Ovary (tissue), 10 donors: ENCODE results near the gene TBX18. TPM values are rescaled to one million over a fixed set of nuclear protein-coding genes. Genes with fewer than 3 reads are reported as not detected.

Experiments
- DNase-seq, 5 donors: peaks; one replicate each; pipeline ENCODE4 v3.0.0-alpha.2; 2019 to 2020
- H3K27ac ChIP-seq, 2 donors: fragments of 200-600 bp; one replicate each; pipeline versions ENCODE4 v1.5.1 to v1.8.0; 2019 to 2022
- H3K27me3 ChIP-seq: fragments of 200-600 bp; one replicate; pipeline ENCODE4 v1.8.0; 2022
- H3K36me3 ChIP-seq: fragments of 200-600 bp; sonication (generic); one replicate; pipeline ENCODE4 v1.5.1; 2019
- H3K4me1 ChIP-seq: one replicate; pipeline ENCODE4 v1.8.1; 2013; ENCODE audit warnings: mild to moderate bottlenecking, moderate library complexity; ENCODE audit not compliant: insufficient read depth
- H3K4me3 ChIP-seq: fragments of 200-600 bp; sonication (generic); one replicate; pipeline ENCODE4 v1.5.1; 2017
- H3K9me3 ChIP-seq, 2 donors: fragments of 200-600 bp in 1 of 2; sonication (generic) in 1 of 2; one replicate each; pipeline versions ENCODE4 v1.5.1 to v1.8.1; 2013 to 2019; ENCODE audit warnings: mild to moderate bottlenecking in 1 of 2, moderate library complexity in 1 of 2
- EP300 ChIP-seq: sonication (generic); formaldehyde crosslinking; IDR thresholded peaks from one replicate; pipeline ENCODE4 v1.6.1; 2017; ENCODE audit warnings: antibody characterized with exemption
- POLR2A ChIP-seq: fragments of 450-650 bp; IDR thresholded peaks from one replicate; pipeline ENCODE4 v1.6.1; 2017; ENCODE audit warnings: antibody characterized with exemption, mild to moderate bottlenecking, moderate library complexity
- WGBS, 3 donors: extraction: QIAGEN DNeasy Blood & Tissue Kit in 1 of 3; methylation state at CpG; one replicate each; pipeline versions ENCODE4 v1.1.5 to v1.1.7; 2013 to 2017; 5-methylcytosine and 5-hydroxymethylcytosine counted together
- intact Hi-C, 4 donors: fragments of 100-400 bp; cut with DNase I; formaldehyde crosslinking; loops; one replicate each; pipeline versions ENCODE4 v1.11.0 to v1.15.1; 2022 to 2023
- long read RNA-seq, 3 donors: library from polyadenylated mRNA in 2 of 3; unstranded in 2 of 3; transcript quantifications; one replicate each; pipeline ENCODE4 v2.0.0 and lab custom pipeline, GENCODE V29; 2021 to 2026
- polyA plus RNA-seq, 2 donors: library from polyadenylated mRNA; stranded (reverse); fragments of 200-250 nt in 1 of 2; fragments of 350-450 nt in 1 of 2; fragmentation: Illumina TruSeq in 1 of 2; extraction: RNeasy Lipid Tissue Mini Kit (QIAGEN cat#74804) in 1 of 2; gene quantifications; one replicate each; pipeline ENCODE4 v1.2.3, GENCODE V29; 2013 to 2014
- total RNA-seq, 7 donors: library from RNA; depleted of rRNA in 2 of 7; stranded (reverse); fragments of >200 nt in 2 of 7; fragmentation: NEBNext Ultra II Directional in 3 of 7; extraction: Animal tissue kit (Norgen Biotek cat#: 25700) in 3 of 7; gene quantifications; one replicate each; pipeline versions ENCODE4 v1.1.0 to v1.2.4, GENCODE V29; 2016 to 2023
- TF ChIP-seq, protein P1 (sequence below), 3 donors: fragments of 450-650 bp in 2 of 3; fragments of 200-600 bp in 1 of 3; IDR thresholded peaks; one replicate each; pipeline versions ENCODE4 v1.5.1 to v1.8.0; 2016 to 2022; ENCODE audit warnings: antibody characterized with exemption in 3 of 3, mild to moderate bottlenecking in 1 of 3
- donor health status: DM: no; HTN: no; CAD: no; lungs with moderate emphysema.
- donor health status: DM: no; HTN: no; CAD: no.
- donor health status: Bipolar disorder and iron deficiency.
- donor health status: DM: yes; HTN: yes; CAD: no.
- donor health status: DM: no; HTN: no; CAD: no.
- donor health status: DM: yes; HTN: yes; CAD: no.

TBX18 gene
- total RNA-seq (10 to 100 TPM in 1 of 7 donors, 1 to 10 TPM in 6; 1.3 to 13.3 (median 5.4) TPM), polyA plus RNA-seq (1 to 10 TPM; 1.5 to 7.2 TPM)
- long read RNA-seq, donor 1, partial matches to known transcripts: 1 of 7 reads
- long read RNA-seq, donor 1, other reads (novel, unspliced or antisense): 5 of 7 reads
- long read RNA-seq, donor 2, full-length matches to known transcripts: 2 of 2 reads
- long read RNA-seq, donor 2, partial matches to known transcripts: 0 of 2 reads
- long read RNA-seq, donor 2, other reads (novel, unspliced or antisense): 0 of 2 reads
- long read RNA-seq, donor 3, full-length matches to known transcripts: 5 of 12 reads
- long read RNA-seq, donor 3, partial matches to known transcripts: 2 of 12 reads
- long read RNA-seq, donor 3, other reads (novel, unspliced or antisense): 5 of 12 reads

DNA sequence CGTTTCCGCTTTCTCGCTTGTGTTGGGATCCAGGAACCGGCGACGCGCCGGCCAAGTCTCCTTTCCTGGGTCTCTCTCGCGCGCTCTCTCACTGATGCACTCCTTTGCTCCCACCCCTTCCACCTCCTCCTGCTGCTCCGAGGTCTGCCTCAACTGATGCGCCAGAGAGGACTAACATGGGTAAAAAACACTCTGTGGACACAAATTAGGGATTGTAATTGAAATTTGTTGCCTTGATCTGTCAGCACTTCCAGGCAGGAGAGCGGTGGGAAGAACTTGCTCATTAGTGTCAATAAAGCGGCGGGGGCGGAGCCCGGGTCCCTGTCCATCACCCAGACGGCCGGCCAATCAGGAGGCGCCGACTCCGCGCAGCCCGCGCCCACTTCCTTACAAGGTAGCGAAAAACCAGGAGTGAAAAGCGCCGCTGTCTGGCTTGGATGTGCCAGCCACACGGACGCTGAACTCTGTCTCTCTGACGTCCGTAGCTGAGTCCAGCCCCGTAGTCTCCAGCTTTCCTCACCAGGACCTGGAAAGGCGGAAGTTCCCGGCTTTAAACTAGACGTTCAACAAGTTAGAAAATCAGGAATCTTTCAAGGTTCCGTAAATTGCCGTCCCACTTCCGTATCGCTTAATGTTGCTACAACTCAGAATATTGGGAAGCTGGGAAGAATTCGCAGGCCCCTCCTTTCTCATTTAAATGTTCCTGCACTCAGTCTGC lies at the start of gene TBX18:
Gene TBX18, minus strand, starts transcription at position 267 of the 718 bp plus-strand sequence. CDS start 417 bp downstream, outside the sequence.
- WGBS, 3 donors: 1% methylated on average over 42 of the region's 42 CpGs
- TF ChIP-seq EP300: peak; percentile 45
- TF ChIP-seq POLR2A: peak; percentile 43
- TF ChIP-seq, protein P1, sequence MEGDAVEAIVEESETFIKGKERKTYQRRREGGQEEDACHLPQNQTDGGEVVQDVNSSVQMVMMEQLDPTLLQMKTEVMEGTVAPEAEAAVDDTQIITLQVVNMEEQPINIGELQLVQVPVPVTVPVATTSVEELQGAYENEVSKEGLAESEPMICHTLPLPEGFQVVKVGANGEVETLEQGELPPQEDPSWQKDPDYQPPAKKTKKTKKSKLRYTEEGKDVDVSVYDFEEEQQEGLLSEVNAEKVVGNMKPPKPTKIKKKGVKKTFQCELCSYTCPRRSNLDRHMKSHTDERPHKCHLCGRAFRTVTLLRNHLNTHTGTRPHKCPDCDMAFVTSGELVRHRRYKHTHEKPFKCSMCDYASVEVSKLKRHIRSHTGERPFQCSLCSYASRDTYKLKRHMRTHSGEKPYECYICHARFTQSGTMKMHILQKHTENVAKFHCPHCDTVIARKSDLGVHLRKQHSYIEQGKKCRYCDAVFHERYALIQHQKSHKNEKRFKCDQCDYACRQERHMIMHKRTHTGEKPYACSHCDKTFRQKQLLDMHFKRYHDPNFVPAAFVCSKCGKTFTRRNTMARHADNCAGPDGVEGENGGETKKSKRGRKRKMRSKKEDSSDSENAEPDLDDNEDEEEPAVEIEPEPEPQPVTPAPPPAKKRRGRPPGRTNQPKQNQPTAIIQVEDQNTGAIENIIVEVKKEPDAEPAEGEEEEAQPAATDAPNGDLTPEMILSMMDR (IDR thresholded peaks at IDR 0.05): no peak
- H3K27ac ChIP-seq: peak within 1 kb of the TSS; percentile 55 to 76
- intact Hi-C loops: no loop called here
- peak within 1 kb of the TSS; percentile 57 for H3K4me3 ChIP-seq
- DNase-seq: peak; percentile 71 to 96 (median 90)
- H3K4me1 ChIP-seq: no peaks in the 10 kb centered on the region
- no peaks in the 10 kb centered on the region for H3K9me3 ChIP-seq
- H3K27me3 ChIP-seq: no peaks in the 10 kb centered on the region
- no peaks in the 10 kb centered on the region for H3K36me3 ChIP-seq

DNA sequence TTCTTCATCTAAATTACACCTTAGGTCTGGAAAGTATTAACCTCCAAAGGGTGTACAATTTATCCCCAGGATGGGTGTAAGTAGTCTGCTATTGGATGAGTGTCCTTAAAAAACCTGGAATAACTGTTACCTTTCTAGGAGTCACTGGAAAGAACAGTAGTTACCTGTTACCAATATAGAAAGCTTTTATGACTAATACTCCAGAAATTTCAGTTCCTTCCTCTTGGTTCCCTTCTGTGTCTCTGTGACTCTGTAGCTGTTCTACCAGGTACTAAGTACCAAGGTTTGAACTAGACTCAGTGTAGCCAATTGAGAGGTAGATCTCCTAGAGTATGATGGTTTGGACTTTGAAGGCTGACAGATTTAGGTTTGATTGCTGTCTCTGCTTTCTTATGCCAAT lies 47.0 kb upstream of the TBX18 start:
- Histone ChIP-seq H3K4me3 (no peak overlapping the region), H3K36me3 (no peaks in the 10 kb centered on the region), H3K27ac (no peak overlapping the region), H3K27me3 (no peaks in the 10 kb centered on the region), H3K9me3 (no peaks in the 10 kb centered on the region), H3K4me1 (no peaks in the 10 kb centered on the region)
- no peak for DNase-seq
- TF ChIP-seq EP300 (no peak), POLR2A (no peak)
- TF ChIP-seq, protein P1 (IDR thresholded peaks at IDR 0.05): no peak
- intact Hi-C loops: no loop called here

DNA sequence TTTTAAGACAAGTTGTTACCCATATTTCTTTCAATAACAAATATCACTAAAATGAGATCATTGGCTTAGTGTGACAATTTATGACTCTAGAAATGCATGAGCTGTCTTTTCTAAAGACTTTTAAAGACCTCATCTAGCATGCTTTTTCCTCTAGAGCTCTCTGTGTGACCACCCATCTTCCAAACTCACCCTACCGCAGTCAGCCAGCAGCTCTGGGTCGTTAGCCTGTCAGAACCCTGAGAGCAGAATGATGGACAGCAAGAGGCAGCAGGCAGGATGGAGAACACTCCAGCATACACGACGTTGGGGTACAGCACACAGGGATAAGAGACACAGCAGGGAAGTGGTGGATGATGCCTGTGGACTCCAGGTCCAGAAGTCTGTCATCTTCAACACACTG lies 45.1 kb upstream of the TBX18 start:
- intact Hi-C loops: no loop called here

DNA sequence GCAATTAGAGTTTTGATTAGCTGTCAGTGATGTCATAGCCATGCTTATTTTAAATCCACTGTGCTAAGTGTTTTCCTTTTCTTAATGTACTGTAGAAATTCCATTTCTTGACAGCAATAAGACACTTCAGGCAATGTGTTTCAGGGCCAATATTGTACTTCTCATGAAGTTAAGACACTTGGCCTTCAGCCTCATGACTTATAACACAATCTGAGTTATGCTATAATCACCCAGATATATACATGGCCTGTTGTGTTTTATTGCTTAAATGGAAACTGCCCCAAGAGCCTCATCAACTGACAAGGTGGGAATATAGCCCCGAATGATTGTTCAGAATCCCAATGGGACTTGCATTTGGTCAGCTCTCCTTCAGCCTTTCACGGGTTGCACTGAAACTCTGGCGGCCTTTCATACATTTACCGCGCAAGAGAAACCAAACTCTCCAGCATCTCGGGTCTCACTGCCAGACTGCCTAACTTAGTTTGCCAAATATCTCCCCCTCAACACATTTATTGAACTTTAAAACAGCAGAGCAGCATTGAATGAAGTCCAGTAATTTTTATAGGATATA lies 44.2 kb upstream of the TBX18 start:
- Histone ChIP-seq H3K4me3 (no peak overlapping the region), H3K4me1 (no peaks in the 10 kb centered on the region), H3K27ac (no peak overlapping the region), H3K36me3 (no peaks in the 10 kb centered on the region), H3K9me3 (no peaks in the 10 kb centered on the region), H3K27me3 (no peaks in the 10 kb centered on the region)
- 50 to 63% (median 56%) methylated on average over 6 of the region's 6 CpGs for WGBS, 3 donors
- intact Hi-C loops: no loop called here
- TF ChIP-seq POLR2A: no peak
- DNase-seq: no peak

More for the DNA sequence above, 45.1 kb upstream of the TBX18 start:
- H3K27ac ChIP-seq: no peak overlapping the region
- H3K9me3 ChIP-seq: no peaks in the 10 kb centered on the region
- TF ChIP-seq, protein P1 (IDR thresholded peaks at IDR 0.05): no peak
- no peak for TF ChIP-seq EP300
- no peak for TF ChIP-seq POLR2A
- no peak for DNase-seq
- H3K4me3 ChIP-seq: no peak overlapping the region
- 15 to 29% (median 16%) methylated on average over 4 of the region's 4 CpGs for WGBS, 3 donors
- no peaks in the 10 kb centered on the region for H3K36me3 ChIP-seq
- no peaks in the 10 kb centered on the region for H3K4me1 ChIP-seq
- no peaks in the 10 kb centered on the region for H3K27me3 ChIP-seq
